Measurements from ENCODE around the gene BCAS3.

BCAS3 gene

DNA sequence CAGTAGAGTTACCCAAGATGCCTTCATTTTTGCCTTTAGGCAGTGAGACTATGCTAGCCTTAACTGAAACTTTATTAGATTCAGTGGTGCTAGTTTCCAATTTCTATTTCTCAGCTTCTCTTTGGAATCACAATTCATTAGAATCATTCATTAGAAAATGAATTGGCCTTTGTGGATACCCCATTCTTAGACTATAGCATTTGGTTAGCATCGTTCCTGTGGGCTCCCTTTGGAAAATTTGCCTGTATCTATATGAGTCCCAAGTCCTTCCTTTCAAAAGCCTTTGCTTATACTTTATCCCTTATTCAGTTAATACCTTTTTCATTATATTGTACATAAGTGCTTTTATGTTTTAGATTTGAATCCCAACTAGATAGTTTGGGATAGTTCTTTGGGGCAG is 535.0 kb downstream of the BCAS3 start:
- H3K4me3 ChIP-seq (ENCODE audit: low read depth, low read length, poor library complexity, severe bottlenecking): no peak overlapping the region
- no peaks in the 10 kb centered on the region for H3K27me3 ChIP-seq (ENCODE audit: insufficient read depth, low read length)
- no peak overlapping the region for H3K4me2 ChIP-seq (ENCODE audit: low read length)
- H3K79me2 ChIP-seq (ENCODE audit: insufficient read depth, low read length): no peaks in the 10 kb centered on the region
- H3K4me1 ChIP-seq (ENCODE audit: insufficient read depth, low read length, severe bottlenecking): no peaks in the 10 kb centered on the region
- H3K9ac ChIP-seq (ENCODE audit: low read length): no peak overlapping the region
- TF ChIP-seq, protein P1, sequence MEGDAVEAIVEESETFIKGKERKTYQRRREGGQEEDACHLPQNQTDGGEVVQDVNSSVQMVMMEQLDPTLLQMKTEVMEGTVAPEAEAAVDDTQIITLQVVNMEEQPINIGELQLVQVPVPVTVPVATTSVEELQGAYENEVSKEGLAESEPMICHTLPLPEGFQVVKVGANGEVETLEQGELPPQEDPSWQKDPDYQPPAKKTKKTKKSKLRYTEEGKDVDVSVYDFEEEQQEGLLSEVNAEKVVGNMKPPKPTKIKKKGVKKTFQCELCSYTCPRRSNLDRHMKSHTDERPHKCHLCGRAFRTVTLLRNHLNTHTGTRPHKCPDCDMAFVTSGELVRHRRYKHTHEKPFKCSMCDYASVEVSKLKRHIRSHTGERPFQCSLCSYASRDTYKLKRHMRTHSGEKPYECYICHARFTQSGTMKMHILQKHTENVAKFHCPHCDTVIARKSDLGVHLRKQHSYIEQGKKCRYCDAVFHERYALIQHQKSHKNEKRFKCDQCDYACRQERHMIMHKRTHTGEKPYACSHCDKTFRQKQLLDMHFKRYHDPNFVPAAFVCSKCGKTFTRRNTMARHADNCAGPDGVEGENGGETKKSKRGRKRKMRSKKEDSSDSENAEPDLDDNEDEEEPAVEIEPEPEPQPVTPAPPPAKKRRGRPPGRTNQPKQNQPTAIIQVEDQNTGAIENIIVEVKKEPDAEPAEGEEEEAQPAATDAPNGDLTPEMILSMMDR (IDR thresholded peaks at IDR 0.05; ENCODE audit: low read length): no peak
- TF ChIP-seq EZH2 (IDR thresholded peaks at IDR 0.05; ENCODE audit: borderline replicate concordance, low read length): no peak
- no peak overlapping the region for H3K27ac ChIP-seq (ENCODE audit: low read depth, low read length, poor library complexity, severe bottlenecking)
- no peaks in the 10 kb centered on the region for H4K20me1 ChIP-seq (ENCODE audit: insufficient read depth, low read length)
- H3K36me3 ChIP-seq (ENCODE audit: insufficient read depth, low read length): no peaks in the 10 kb centered on the region
- no peak overlapping the region for H2AFZ ChIP-seq (ENCODE audit: low read length)
- no peaks in the 10 kb centered on the region for H3K9me3 ChIP-seq (ENCODE audit: low read length)
- no peaks in the 10 kb centered on the region for H3K9me2 ChIP-seq (ENCODE audit: low read depth, low read length)
- no peaks in the 10 kb centered on the region for H3F3A ChIP-seq (ENCODE audit: insufficient read depth, low read length)

DNA sequence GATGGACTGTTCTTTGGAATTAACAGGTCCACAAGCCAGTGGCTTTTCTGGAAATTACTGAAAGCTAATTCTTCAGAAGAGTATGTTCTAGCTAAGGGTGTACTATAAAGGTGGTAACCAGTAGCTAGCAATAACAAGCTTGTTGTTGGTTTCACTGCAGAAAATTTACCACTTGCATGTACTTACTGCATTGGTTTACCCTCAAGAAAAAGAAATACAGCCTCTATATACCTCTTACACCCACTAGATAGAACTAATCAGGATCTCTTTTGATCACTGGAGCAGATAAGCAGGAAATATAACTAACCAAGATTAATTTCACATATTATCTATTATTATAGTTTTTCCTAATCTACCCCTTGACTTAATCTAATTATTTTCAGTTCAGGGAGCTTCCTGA is 537.1 kb downstream of the BCAS3 start:
- Histone ChIP-seq H3K27me3 (ENCODE audit: insufficient read depth, low read length) (no peaks in the 10 kb centered on the region), H4K20me1 (ENCODE audit: insufficient read depth, low read length) (no peaks in the 10 kb centered on the region), H3K4me2 (ENCODE audit: low read length) (no peak overlapping the region), H3K36me3 (ENCODE audit: insufficient read depth, low read length) (no peaks in the 10 kb centered on the region), H3K9me3 (ENCODE audit: low read length) (no peaks in the 10 kb centered on the region), H2AFZ (ENCODE audit: low read length) (no peak overlapping the region), H3K9ac (ENCODE audit: low read length) (no peak overlapping the region), H3K4me1 (ENCODE audit: insufficient read depth, low read length, severe bottlenecking) (no peaks in the 10 kb centered on the region), H3K9me2 (ENCODE audit: low read depth, low read length) (no peaks in the 10 kb centered on the region), H3F3A (ENCODE audit: insufficient read depth, low read length) (no peaks in the 10 kb centered on the region), H3K27ac (ENCODE audit: low read depth, low read length, poor library complexity, severe bottlenecking) (no peak overlapping the region), H3K4me3 (ENCODE audit: low read depth, low read length, poor library complexity, severe bottlenecking) (no peak overlapping the region), H3K79me2 (ENCODE audit: insufficient read depth, low read length) (no peaks in the 10 kb centered on the region)
- TF ChIP-seq EZH2 (IDR thresholded peaks at IDR 0.05; ENCODE audit: borderline replicate concordance, low read length): no peak
- TF ChIP-seq, protein P1 (IDR thresholded peaks at IDR 0.05; ENCODE audit: low read length): no peak

DNA sequence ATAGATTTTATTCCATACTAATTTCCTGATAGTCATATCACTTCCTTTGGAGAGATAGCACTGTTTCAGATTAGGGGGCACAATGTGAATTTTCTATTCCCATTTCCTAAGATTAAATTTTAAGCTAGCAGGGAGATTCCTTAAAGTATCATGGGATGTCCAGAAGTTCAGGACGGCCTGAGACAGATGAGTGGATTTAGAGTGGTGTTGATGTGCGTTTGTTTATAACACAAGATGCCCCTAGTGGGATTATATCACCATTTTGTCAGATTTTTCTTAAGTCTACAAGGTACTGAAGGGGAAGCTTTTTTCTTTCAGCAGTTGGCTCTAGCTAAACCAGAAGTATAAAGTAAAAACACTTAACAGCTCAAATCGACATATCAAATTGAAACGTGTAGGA is 538.4 kb downstream of the BCAS3 start:
- Histone ChIP-seq H3K4me3 (ENCODE audit: low read depth, low read length, poor library complexity, severe bottlenecking) (no peak overlapping the region), H2AFZ (ENCODE audit: low read length) (no peak overlapping the region), H3K9me3 (ENCODE audit: low read length) (no peaks in the 10 kb centered on the region), H3K9ac (ENCODE audit: low read length) (no peak overlapping the region), H3K4me2 (ENCODE audit: low read length) (no peak overlapping the region), H3K27me3 (ENCODE audit: insufficient read depth, low read length) (no peaks in the 10 kb centered on the region), H3K36me3 (ENCODE audit: insufficient read depth, low read length) (no peaks in the 10 kb centered on the region), H4K20me1 (ENCODE audit: insufficient read depth, low read length) (no peaks in the 10 kb centered on the region), H3K4me1 (ENCODE audit: insufficient read depth, low read length, severe bottlenecking) (peaks cover under 1% of the 10 kb centered on the region), H3K27ac (ENCODE audit: low read depth, low read length, poor library complexity, severe bottlenecking) (no peak overlapping the region), H3K9me2 (ENCODE audit: low read depth, low read length) (no peaks in the 10 kb centered on the region), H3F3A (ENCODE audit: insufficient read depth, low read length) (no peaks in the 10 kb centered on the region), H3K79me2 (ENCODE audit: insufficient read depth, low read length) (no peaks in the 10 kb centered on the region)
- TF ChIP-seq, protein P1 (IDR thresholded peaks at IDR 0.05; ENCODE audit: low read length): no peak
- no peak for TF ChIP-seq EZH2 (IDR thresholded peaks at IDR 0.05; ENCODE audit: borderline replicate concordance, low read length)

Measured in OCI-LY1 (cell line).